NB4 (cell line): Measurements from ENCODE around the gene AFF2.

ENCODE experiments used
- DNase-seq: peaks from one replicate; pipeline ENCODE4 v3.0.0; 2010; ENCODE audit warnings: low read depth
- H3K4me3 ChIP-seq: one replicate; pipeline ENCODE4 v1.5.1; 2011; ENCODE audit warnings: mild to moderate bottlenecking, low read depth, low read length, moderate library complexity
- MYC ChIP-seq: IDR thresholded peaks from 2 replicates; pipeline ENCODE4 v1.6.1; 2011; ENCODE audit warnings: low read depth, low read length
- POLR2A ChIP-seq: IDR thresholded peaks from 2 replicates; pipeline ENCODE4 v1.6.1; 2011; ENCODE audit warnings: mild to moderate bottlenecking; ENCODE audit not compliant: insufficient read length; ENCODE audit errors: extremely low read depth
- TF ChIP-seq, protein P1 (sequence below): IDR thresholded peaks from one replicate; pipeline ENCODE4 v1.5.1; 2012; ENCODE audit warnings: low read depth, low read length
- TF ChIP-seq, protein P2 (sequence below): IDR thresholded peaks from 2 replicates; pipeline ENCODE4 v1.6.1; 2011; ENCODE audit warnings: low read depth, low read length

Gene AFF2

DNA sequence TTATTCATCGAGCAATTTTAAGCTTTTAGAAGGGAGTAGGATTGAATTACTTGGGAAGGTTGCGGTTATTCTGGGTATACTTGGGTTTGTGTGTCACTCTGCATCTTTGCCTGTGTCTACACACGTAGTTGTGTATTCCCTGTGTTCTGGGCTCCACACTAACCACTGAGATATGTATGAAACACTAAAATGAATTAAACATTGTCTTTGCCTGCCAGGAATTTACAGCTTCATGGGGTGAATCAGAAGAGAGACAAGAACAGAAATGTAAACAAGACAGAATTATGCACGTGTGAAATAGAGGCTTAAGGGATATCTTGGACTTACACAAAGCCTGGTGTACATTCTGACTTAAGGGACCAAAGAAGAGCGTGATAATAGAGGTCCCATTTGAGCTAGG, 228.5 kb downstream of the AFF2 start:
- no peak for DNase-seq
- no peak overlapping the region for H3K4me3 ChIP-seq

DNA sequence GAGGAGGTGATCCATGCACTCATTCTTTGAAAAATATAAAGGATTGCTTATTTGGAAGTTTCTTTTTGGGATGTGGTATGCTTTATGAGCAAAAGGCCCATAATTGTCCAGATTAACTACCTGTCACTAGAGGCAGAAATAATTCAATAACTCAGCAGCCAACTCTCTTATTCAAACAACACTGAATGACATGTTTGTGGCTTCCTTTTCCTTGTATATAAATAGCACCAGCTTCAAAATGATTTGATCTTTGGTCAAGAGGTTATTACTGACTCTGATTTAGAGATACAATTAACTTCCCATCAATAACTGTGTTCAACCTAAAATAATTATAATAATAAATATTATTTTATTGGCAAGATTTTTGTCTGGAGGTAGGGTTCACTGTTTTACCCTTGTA, 232.3 kb downstream of the AFF2 start:
- no peak for DNase-seq
- H3K4me3 ChIP-seq, result no peak overlapping the region
- TF ChIP-seq, protein P1, sequence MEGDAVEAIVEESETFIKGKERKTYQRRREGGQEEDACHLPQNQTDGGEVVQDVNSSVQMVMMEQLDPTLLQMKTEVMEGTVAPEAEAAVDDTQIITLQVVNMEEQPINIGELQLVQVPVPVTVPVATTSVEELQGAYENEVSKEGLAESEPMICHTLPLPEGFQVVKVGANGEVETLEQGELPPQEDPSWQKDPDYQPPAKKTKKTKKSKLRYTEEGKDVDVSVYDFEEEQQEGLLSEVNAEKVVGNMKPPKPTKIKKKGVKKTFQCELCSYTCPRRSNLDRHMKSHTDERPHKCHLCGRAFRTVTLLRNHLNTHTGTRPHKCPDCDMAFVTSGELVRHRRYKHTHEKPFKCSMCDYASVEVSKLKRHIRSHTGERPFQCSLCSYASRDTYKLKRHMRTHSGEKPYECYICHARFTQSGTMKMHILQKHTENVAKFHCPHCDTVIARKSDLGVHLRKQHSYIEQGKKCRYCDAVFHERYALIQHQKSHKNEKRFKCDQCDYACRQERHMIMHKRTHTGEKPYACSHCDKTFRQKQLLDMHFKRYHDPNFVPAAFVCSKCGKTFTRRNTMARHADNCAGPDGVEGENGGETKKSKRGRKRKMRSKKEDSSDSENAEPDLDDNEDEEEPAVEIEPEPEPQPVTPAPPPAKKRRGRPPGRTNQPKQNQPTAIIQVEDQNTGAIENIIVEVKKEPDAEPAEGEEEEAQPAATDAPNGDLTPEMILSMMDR, result no peak
- no peak for TF ChIP-seq POLR2A
- TF ChIP-seq MYC, result no peak

More for the DNA sequence above, 228.5 kb downstream of the AFF2 start:
- TF ChIP-seq MYC (no peak), POLR2A (no peak)
- TF ChIP-seq, protein P1, result no peak
- TF ChIP-seq, protein P2, sequence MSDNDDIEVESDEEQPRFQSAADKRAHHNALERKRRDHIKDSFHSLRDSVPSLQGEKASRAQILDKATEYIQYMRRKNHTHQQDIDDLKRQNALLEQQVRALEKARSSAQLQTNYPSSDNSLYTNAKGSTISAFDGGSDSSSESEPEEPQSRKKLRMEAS, result no peak

DNA sequence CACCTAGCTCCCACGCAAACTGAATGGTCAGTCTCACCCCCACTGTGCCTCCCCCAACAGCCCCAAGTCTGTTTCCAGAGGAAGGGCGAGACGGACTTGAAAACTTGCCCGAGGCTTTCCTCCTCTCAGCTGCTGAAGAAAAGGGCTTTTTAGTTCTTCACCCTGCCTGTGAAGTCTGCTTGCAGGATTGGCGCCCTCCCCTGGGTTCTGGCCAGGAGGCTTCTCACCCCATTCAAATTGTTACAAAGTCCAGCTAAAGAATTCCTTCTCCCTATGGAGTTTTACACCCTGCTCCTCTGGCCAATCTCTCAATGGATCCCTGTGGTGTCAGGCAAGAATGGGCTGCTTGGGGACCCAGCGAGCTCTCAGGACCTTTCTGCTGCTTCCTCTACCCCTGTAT, 241.0 kb downstream of the AFF2 start:
- no peak for DNase-seq
- H3K4me3 ChIP-seq, result no peak overlapping the region
- TF ChIP-seq, protein P1, result no peak
- TF ChIP-seq POLR2A (no peak), MYC (no peak)
- TF ChIP-seq, protein P2, result no peak

DNA sequence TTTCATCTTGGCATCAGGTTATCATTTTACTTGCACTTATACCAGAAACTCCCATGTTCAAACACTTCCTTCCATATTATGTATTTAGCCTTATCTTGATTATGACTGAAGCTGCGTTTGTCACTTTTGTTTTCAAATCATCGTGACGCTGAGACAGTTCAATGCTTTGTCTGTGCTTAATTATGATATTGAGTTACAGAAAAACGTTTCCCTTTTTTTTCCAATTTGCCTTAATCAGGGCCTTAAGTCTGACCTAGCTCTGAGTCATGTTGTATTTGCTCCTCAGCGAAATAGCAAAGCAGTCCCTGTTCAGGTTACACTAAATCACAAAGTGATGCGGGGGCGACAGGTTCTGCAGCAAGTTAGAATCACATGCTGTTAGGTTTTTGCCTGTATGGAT, 254.7 kb downstream of the AFF2 start:
- TF ChIP-seq, protein P1, result no peak
- no peak for TF ChIP-seq POLR2A
- TF ChIP-seq, protein P2, result no peak
- TF ChIP-seq MYC, result no peak
- DNase-seq, result no peak
- no peak overlapping the region for H3K4me3 ChIP-seq

DNA sequence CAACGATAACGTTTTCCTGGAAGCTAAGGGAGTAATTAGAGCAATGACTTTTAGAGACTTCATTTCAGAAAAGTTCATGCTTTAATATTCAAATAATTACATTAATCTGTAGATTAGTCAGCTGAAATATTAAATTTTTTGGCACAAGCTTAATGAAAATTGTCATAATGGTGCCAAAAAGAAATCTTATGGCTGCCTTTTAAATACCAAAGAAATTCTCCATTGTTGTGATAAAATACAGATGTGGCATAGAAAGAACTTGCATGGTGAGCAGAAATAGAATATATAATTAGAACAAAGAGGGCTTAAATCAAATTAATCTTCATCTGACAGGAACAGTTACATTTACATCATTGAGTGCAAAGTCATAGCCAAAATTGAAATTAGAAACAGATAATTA, 263.5 kb downstream of the AFF2 start:
- DNase-seq, result no peak
- TF ChIP-seq MYC, result no peak
- TF ChIP-seq POLR2A, result no peak
- TF ChIP-seq, protein P1, result no peak
- TF ChIP-seq, protein P2, result no peak
- no peak overlapping the region for H3K4me3 ChIP-seq

DNA sequence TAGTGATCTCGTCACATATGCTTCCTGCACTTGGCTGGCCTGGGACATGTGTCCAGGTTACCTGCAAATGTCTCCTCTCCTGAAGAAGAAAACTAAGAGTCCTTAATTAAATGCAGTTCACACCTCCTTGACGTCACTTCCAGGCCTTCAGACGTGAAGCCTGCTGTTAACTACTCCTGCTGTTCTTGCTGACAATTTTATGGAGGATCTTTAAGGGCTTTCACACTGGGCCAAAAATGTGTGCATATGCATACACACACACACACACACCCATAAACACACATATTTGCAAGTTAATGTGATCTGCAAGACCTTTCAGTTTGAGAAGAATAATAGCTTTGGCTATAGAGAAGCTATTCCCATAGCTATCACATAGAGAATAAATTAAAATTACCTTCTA, 267.9 kb downstream of the AFF2 start:
- H3K4me3 ChIP-seq, result no peak overlapping the region
- TF ChIP-seq MYC (no peak), POLR2A (no peak)
- TF ChIP-seq, protein P1, result no peak
- TF ChIP-seq, protein P2, result no peak
- DNase-seq, result no peak
